ENCODE data around the gene CSF1. TPM values are rescaled to one million over a fixed set of nuclear protein-coding genes. Genes with fewer than 3 reads are reported as not detected.

CSF1 gene
- total and polyA plus RNA-seq, 2 of the 13 experiments (the other 11 are each of a cell fraction or from before 2014, with no cell fraction given), result 4.6 to 13.3 TPM

- DNase-seq (ENCODE audit: low spot score), result no peak
- H3K4me2 ChIP-seq (ENCODE audit: low read depth, low read length), result no peak overlapping the region
- no peak overlapping the region for H3K4me3 ChIP-seq (replicated peaks in 1 of 3; ENCODE audit: insufficient read depth in 1 of 3, low read depth in 2 of 3, low read length in 3 of 3)
- H3K79me2 ChIP-seq (ENCODE audit: insufficient read depth, low read length), result peaks cover 25% of the 10 kb centered on the region
- TF ChIP-seq SP4 (CRISPR knock-in tag; IDR thresholded peaks at IDR 0.05) (no peak), GLMP (CRISPR knock-in tag; IDR thresholded peaks at IDR 0.05; ENCODE audit: borderline replicate concordance) (no peak), ZNF589 (CRISPR knock-in tag; conservative IDR thresholded peaks at IDR 0.05) (no peak)
- H3K9ac ChIP-seq (ENCODE audit: insufficient read depth, low read depth, low read length), result no peak overlapping the region
- H3K9me3 ChIP-seq (ENCODE audit: low read length), result no peaks in the 10 kb centered on the region
- no peak for ATAC-seq
- H3K27ac ChIP-seq (ENCODE audit: extremely low read length, insufficient read depth, low read length), result no peak overlapping the region
- FAIRE-seq, result peak; percentile 30
- H3K36me3 ChIP-seq (replicated peaks in 1 of 2; ENCODE audit: control insufficient read depth in 1 of 2, insufficient read depth in 2 of 2, low read length in 2 of 2), result no peaks in the 10 kb centered on the region
- H3K27me3 ChIP-seq (ENCODE audit: control insufficient read depth in 1 of 2, insufficient read depth in 2 of 2, low read length in 2 of 2), result peaks cover 3 to 45% of the 10 kb centered on the region in 2 experiments
- BruUV-seq (replicated peaks), result no TSS peak
- 3% methylated on average over 3 of the region's 3 CpGs for WGBS (ENCODE audit: low lambda C conversion rate)
- no peaks in the 10 kb centered on the region for H4K20me1 ChIP-seq (ENCODE audit: insufficient read depth, low read length)
- intact Hi-C loops (cut with micrococcal nuclease; ENCODE audit: unreplicated experiment) (no loop called here), in situ Hi-C loops (cut with HindIII; ENCODE audit: extremely low pct_ligation_motif_present, low pct_unique_long_range_greater_than_20kb) (no loop called here)
- H3K4me1 ChIP-seq (ENCODE audit: insufficient read depth, low read length), result peaks cover 84% of the 10 kb centered on the region
- CTCF ChIA-PET (ENCODE audit: low intra/inter-chr PET ratio, low total read pairs), result no interaction called here
- no peak overlapping the region for H2AFZ ChIP-seq (ENCODE audit: low read length)
- POLR2A ChIA-PET, result interaction anchor here (1.3 kb wide), 1 partner anchor 76 kb away, joined by 7 read pairs; the partner anchor contains the start of gene AHCYL1
Measured at GRCh38 chr1:109908836-109909235, 1.8 kb upstream of the CSF1 start.

- peaks cover 3 to 45% of the 10 kb centered on the region in 2 experiments for H3K27me3 ChIP-seq (ENCODE audit: control insufficient read depth in 1 of 2, insufficient read depth in 2 of 2, low read length in 2 of 2)
- H3K4me1 ChIP-seq (ENCODE audit: insufficient read depth, low read length), result peaks cover 81% of the 10 kb centered on the region
- no peaks in the 10 kb centered on the region for H3K36me3 ChIP-seq (replicated peaks in 1 of 2; ENCODE audit: control insufficient read depth in 1 of 2, insufficient read depth in 2 of 2, low read length in 2 of 2)
- peaks cover 28% of the 10 kb centered on the region for H3K79me2 ChIP-seq (ENCODE audit: insufficient read depth, low read length)
- no peak overlapping the region for H3K9ac ChIP-seq (ENCODE audit: insufficient read depth, low read depth, low read length)
- in situ Hi-C loops (cut with HindIII; ENCODE audit: extremely low pct_ligation_motif_present, low pct_unique_long_range_greater_than_20kb), result no loop called here
- H3K4me2 ChIP-seq (ENCODE audit: low read depth, low read length), result peak overlapping the region; percentile 99; the same call in 1 of the 2 replicates
- H3K27ac ChIP-seq (ENCODE audit: extremely low read length, insufficient read depth, low read length), result no peak overlapping the region
- CTCF ChIA-PET (ENCODE audit: low intra/inter-chr PET ratio, low total read pairs), result no interaction called here
- H3K9me3 ChIP-seq (ENCODE audit: low read length), result no peaks in the 10 kb centered on the region
- intact Hi-C loops (cut with micrococcal nuclease; ENCODE audit: unreplicated experiment), result no loop called here
- H3K4me3 ChIP-seq (replicated peaks in 1 of 3; ENCODE audit: insufficient read depth in 1 of 3, low read depth in 2 of 3, low read length in 3 of 3), result no peak overlapping the region
- DNase-seq (ENCODE audit: low spot score) (no peak), ATAC-seq (no peak), FAIRE-seq (no peak)
- no peak for TF ChIP-seq ZNF3 (CRISPR knock-in tag; IDR thresholded peaks at IDR 0.05)
- TF ChIP-seq CENPT (CRISPR knock-in tag; IDR thresholded peaks at IDR 0.05; ENCODE audit: low read depth), result no peak
- TF ChIP-seq SOX13 (IDR thresholded peaks at IDR 0.05), result no peak
- TF ChIP-seq SOX13 (CRISPR knock-in tag; conservative IDR thresholded peaks at IDR 0.05 in 1 of 2, IDR thresholded peaks at IDR 0.05 in 1 of 2), result no peak
- TF ChIP-seq ZNF850 (CRISPR knock-in tag; conservative IDR thresholded peaks at IDR 0.05), result no peak
- TF ChIP-seq SRF (IDR thresholded peaks at IDR 0.05; ENCODE audit: low read depth, low read length), result no peak
- TF ChIP-seq, protein P1, sequence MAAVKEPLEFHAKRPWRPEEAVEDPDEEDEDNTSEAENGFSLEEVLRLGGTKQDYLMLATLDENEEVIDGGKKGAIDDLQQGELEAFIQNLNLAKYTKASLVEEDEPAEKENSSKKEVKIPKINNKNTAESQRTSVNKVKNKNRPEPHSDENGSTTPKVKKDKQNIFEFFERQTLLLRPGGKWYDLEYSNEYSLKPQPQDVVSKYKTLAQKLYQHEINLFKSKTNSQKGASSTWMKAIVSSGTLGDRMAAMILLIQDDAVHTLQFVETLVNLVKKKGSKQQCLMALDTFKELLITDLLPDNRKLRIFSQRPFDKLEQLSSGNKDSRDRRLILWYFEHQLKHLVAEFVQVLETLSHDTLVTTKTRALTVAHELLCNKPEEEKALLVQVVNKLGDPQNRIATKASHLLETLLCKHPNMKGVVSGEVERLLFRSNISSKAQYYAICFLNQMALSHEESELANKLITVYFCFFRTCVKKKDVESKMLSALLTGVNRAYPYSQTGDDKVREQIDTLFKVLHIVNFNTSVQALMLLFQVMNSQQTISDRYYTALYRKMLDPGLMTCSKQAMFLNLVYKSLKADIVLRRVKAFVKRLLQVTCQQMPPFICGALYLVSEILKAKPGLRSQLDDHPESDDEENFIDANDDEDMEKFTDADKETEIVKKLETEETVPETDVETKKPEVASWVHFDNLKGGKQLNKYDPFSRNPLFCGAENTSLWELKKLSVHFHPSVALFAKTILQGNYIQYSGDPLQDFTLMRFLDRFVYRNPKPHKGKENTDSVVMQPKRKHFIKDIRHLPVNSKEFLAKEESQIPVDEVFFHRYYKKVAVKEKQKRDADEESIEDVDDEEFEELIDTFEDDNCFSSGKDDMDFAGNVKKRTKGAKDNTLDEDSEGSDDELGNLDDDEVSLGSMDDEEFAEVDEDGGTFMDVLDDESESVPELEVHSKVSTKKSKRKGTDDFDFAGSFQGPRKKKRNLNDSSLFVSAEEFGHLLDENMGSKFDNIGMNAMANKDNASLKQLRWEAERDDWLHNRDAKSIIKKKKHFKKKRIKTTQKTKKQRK (IDR thresholded peaks at IDR 0.05; ENCODE audit: low read length), result no peak
- H2AFZ ChIP-seq (ENCODE audit: low read length), result no peak overlapping the region
- no TSS peak for BruUV-seq (replicated peaks)
- POLR2A ChIA-PET, result no interaction called here
- WGBS (ENCODE audit: low lambda C conversion rate), result 55% methylated on average over 3 of the region's 3 CpGs
- no peaks in the 10 kb centered on the region for H4K20me1 ChIP-seq (ENCODE audit: insufficient read depth, low read length)
Measured at GRCh38 chr1:109909561-109909960, 1.1 kb upstream of the CSF1 start.

Measured in HepG2 (cell line).